ENCODE data around the gene FOXP4.

The FOXP4 gene

DNA sequence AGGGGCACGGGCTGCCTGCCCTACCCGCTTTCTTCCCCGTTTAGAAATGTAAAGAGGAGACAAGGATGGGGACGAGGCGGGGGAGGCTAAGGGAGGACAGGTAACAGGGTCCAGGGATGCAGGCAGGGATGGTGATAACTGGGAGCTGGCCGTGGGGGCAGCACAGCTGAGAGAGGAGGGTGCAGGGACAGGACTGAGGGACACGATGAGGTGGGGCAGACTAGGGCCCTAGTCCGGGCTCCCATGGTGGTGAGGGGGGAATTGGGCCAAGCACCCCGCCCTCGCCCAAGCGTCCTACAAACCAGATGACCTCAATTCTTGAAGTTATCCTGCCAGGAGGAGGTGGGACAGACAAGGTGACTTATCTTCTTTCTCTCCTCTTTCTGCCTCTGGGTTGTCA is 47.7 kb downstream of the FOXP4 start:
- TF ChIP-seq, protein P1, sequence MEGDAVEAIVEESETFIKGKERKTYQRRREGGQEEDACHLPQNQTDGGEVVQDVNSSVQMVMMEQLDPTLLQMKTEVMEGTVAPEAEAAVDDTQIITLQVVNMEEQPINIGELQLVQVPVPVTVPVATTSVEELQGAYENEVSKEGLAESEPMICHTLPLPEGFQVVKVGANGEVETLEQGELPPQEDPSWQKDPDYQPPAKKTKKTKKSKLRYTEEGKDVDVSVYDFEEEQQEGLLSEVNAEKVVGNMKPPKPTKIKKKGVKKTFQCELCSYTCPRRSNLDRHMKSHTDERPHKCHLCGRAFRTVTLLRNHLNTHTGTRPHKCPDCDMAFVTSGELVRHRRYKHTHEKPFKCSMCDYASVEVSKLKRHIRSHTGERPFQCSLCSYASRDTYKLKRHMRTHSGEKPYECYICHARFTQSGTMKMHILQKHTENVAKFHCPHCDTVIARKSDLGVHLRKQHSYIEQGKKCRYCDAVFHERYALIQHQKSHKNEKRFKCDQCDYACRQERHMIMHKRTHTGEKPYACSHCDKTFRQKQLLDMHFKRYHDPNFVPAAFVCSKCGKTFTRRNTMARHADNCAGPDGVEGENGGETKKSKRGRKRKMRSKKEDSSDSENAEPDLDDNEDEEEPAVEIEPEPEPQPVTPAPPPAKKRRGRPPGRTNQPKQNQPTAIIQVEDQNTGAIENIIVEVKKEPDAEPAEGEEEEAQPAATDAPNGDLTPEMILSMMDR (IDR thresholded peaks at IDR 0.05; ENCODE audit: poor library complexity, severe bottlenecking) = no peak
- Histone ChIP-seq H3K27me3 (ENCODE audit: insufficient read depth, poor library complexity, severe bottlenecking) (no peaks in the 10 kb centered on the region), H3K27ac (ENCODE audit: poor library complexity, severe bottlenecking) (no peak overlapping the region), H3K9me3 (ENCODE audit: severe bottlenecking) (no peaks in the 10 kb centered on the region), H3K4me1 (ENCODE audit: insufficient read depth, poor library complexity, severe bottlenecking) (no peaks in the 10 kb centered on the region), H3K4me3 (ENCODE audit: severe bottlenecking) (no peak overlapping the region), H3K36me3 (ENCODE audit: low read depth) (no peaks in the 10 kb centered on the region; the same call in 1 of the 2 replicates)
- ATAC-seq (ENCODE audit: low read depth) (no peak), DNase-seq (ENCODE audit: low spot score) (no peak)

DNA sequence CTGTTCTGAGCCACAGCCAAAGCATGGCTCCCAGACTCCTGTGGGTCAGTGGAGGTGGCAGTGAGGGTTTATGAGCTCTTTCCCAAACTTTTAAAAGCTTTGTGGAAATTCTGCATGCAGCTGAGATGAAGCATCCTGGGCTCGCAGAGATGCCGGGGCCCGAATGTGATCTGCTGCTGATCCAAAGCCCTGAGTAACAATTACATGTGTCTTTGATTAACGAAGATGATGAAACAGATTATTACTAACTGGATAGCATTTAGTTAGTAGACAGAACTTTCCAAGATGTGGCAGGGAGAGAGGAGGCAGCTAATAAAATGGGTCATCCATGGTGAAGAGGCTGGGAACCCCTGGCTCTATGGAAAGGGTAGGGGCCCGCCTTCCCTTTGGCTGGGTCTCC is 48.1 kb downstream of the FOXP4 start:
- no peaks in the 10 kb centered on the region for H3K36me3 ChIP-seq (ENCODE audit: low read depth)
- no peaks in the 10 kb centered on the region for H3K27me3 ChIP-seq (ENCODE audit: insufficient read depth, poor library complexity, severe bottlenecking)
- TF ChIP-seq, protein P1 (IDR thresholded peaks at IDR 0.05; ENCODE audit: poor library complexity, severe bottlenecking) = no peak
- no peak overlapping the region for H3K4me3 ChIP-seq (ENCODE audit: severe bottlenecking)
- no peaks in the 10 kb centered on the region for H3K9me3 ChIP-seq (ENCODE audit: severe bottlenecking)
- DNase-seq (ENCODE audit: low spot score) (no peak), ATAC-seq (ENCODE audit: low read depth) (no peak)
- H3K27ac ChIP-seq (ENCODE audit: poor library complexity, severe bottlenecking) = no peak overlapping the region
- H3K4me1 ChIP-seq (ENCODE audit: insufficient read depth, poor library complexity, severe bottlenecking) = no peaks in the 10 kb centered on the region

DNA sequence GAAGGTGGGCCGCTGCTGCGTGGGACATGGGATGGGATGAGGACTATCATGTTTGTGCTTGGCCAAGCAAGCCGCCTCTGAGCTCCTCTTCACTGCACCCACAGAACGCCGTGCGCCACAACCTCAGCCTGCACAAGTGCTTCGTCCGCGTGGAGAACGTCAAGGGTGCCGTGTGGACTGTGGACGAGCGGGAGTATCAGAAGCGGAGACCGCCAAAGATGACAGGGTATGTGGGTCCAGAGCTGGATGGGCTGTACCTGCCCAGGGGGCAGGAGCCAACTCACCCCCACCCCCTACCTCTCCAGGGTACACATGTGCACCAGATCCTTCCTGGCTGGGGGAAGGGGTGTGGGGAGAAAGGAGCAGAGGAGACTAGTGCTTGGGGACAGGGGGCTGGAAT is 48.6 kb downstream of the FOXP4 start:
- TF ChIP-seq, protein P1 (IDR thresholded peaks at IDR 0.05; ENCODE audit: poor library complexity, severe bottlenecking) = no peak
- ATAC-seq (ENCODE audit: low read depth) (no peak), DNase-seq (ENCODE audit: low spot score) (no peak)
- H3K4me1 ChIP-seq (ENCODE audit: insufficient read depth, poor library complexity, severe bottlenecking) = no peaks in the 10 kb centered on the region
- H3K9me3 ChIP-seq (ENCODE audit: severe bottlenecking) = no peaks in the 10 kb centered on the region
- no peak overlapping the region for H3K4me3 ChIP-seq (ENCODE audit: severe bottlenecking)
- no peaks in the 10 kb centered on the region for H3K27me3 ChIP-seq (ENCODE audit: insufficient read depth, poor library complexity, severe bottlenecking)
- H3K36me3 ChIP-seq (ENCODE audit: low read depth) = no peaks in the 10 kb centered on the region
- no peak overlapping the region for H3K27ac ChIP-seq (ENCODE audit: poor library complexity, severe bottlenecking)

DNA sequence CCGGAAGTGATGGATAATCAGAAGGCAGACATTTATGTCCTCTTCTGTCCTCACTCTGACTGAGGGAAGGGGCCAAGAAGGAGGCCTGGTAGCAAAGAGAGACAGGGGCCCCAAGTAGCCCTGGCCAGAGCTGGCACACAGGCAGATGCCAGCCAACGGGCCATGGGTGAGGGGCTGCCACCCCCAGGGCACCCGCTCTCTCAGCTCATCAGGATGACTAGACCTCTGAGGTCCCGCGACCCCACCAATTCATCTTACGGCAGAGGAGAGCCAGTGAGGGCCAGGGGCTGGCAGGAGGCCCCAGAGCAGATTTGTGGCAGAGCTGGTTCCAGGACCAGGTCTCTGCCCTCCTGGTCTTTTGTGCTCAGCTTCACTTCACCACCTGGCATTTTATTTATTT is 49.0 kb downstream of the FOXP4 start:
- Histone ChIP-seq H3K27ac (ENCODE audit: poor library complexity, severe bottlenecking) (no peak overlapping the region), H3K4me1 (ENCODE audit: insufficient read depth, poor library complexity, severe bottlenecking) (no peaks in the 10 kb centered on the region)

DNA sequence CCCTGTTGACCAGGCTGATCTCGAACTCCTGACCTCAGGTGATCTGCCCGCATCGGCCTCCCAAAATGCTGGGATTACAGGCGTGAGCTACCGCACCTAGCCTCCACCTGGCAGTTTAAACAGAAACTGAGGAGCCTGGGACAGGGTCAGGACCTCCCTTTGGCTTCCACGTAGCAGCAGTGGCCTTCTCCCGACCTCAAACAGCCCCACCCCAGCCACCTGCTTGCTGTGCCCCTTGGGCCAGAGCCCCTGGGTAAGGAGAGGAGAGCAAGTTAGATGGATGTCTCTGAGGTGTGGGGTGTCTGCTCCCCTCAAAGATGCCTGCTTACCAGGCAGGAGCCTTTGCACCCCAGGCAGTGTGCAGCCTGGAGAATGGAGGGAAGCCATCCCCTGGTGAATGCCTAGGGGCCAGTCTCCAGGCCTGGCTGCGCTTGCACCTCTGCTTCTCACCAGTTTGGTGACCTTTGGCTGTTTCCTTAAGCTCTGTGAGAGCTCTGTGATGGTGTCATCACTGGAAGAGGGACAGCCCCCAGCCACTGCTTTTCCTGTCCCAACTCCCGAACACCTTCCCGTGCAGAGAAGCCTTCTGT is 50.0 kb downstream of the FOXP4 start:
- ATAC-seq (ENCODE audit: low read depth) (no peak), DNase-seq (ENCODE audit: low spot score) (no peak)
- Histone ChIP-seq H3K36me3 (ENCODE audit: low read depth) (no peaks in the 10 kb centered on the region), H3K27me3 (ENCODE audit: insufficient read depth, poor library complexity, severe bottlenecking) (no peaks in the 10 kb centered on the region), H3K4me1 (ENCODE audit: insufficient read depth, poor library complexity, severe bottlenecking) (no peaks in the 10 kb centered on the region), H3K27ac (ENCODE audit: poor library complexity, severe bottlenecking) (no peak overlapping the region), H3K4me3 (ENCODE audit: severe bottlenecking) (no peak overlapping the region), H3K9me3 (ENCODE audit: severe bottlenecking) (no peaks in the 10 kb centered on the region)
- TF ChIP-seq, protein P1 (IDR thresholded peaks at IDR 0.05; ENCODE audit: poor library complexity, severe bottlenecking) = no peak

More for the DNA sequence above, 49.0 kb downstream of the FOXP4 start:
- Histone ChIP-seq H3K4me3 (ENCODE audit: severe bottlenecking) (no peak overlapping the region), H3K9me3 (ENCODE audit: severe bottlenecking) (no peaks in the 10 kb centered on the region), H3K27me3 (ENCODE audit: insufficient read depth, poor library complexity, severe bottlenecking) (no peaks in the 10 kb centered on the region), H3K36me3 (ENCODE audit: low read depth) (no peaks in the 10 kb centered on the region)
- TF ChIP-seq, protein P1 (IDR thresholded peaks at IDR 0.05; ENCODE audit: poor library complexity, severe bottlenecking) = no peak
- ATAC-seq (ENCODE audit: low read depth) (no peak), DNase-seq (ENCODE audit: low spot score) (no peak)

All from RWPE2 (cell line).